Lung (tissue), 12 donors: Measurements from ENCODE around the gene GALK2. TPM values are rescaled to one million over a fixed set of nuclear protein-coding genes. Genes with fewer than 3 reads are reported as not detected.

Experiments
- ATAC-seq: fragments of 200-7000 bp; cut with Tn5 transposase; one replicate; pipeline ENCODE4 v1.9.1; 2020; ENCODE audit warnings: moderate number of reproducible peaks; ENCODE audit not compliant: insufficient read depth, low FRiP score
- DNase-seq, 3 donors: peaks; one replicate each; pipeline ENCODE4 v3.0.0-alpha.2; 2013 to 2017
- H3K27ac ChIP-seq, 2 donors: one replicate each; pipeline ENCODE4 v1.5.1; 2013; ENCODE audit warnings: mild to moderate bottlenecking in 2 of 2, moderate library complexity in 2 of 2, control low read depth in 1 of 2, inconsistent platforms in 1 of 2, low read depth in 1 of 2, low read length in 1 of 2
- H3K27me3 ChIP-seq, 3 donors: one replicate each; pipeline ENCODE4 v1.5.1; 2013; ENCODE audit warnings: low read length in 2 of 3; ENCODE audit not compliant: control insufficient read depth in 3 of 3, insufficient read depth in 3 of 3
- H3K36me3 ChIP-seq, 4 donors: one replicate each; pipeline ENCODE4 v1.5.1; 2013; ENCODE audit warnings: low read length in 4 of 4, mild to moderate bottlenecking in 1 of 4, moderate library complexity in 1 of 4; ENCODE audit not compliant: control insufficient read depth in 4 of 4, insufficient read depth in 4 of 4
- H3K4me1 ChIP-seq, 5 donors: one replicate each; pipeline ENCODE4 v1.5.1; 2013; ENCODE audit warnings: low read length in 5 of 5, mild to moderate bottlenecking in 2 of 5, moderate library complexity in 1 of 5; ENCODE audit not compliant: control insufficient read depth in 5 of 5, insufficient read depth in 5 of 5
- H3K4me3 ChIP-seq: one replicate; pipeline ENCODE4 v1.5.1; 2013; ENCODE audit warnings: mild to moderate bottlenecking, control low read depth, moderate library complexity
- H3K9ac ChIP-seq, 2 donors: one replicate each; pipeline ENCODE4 v1.5.1; 2013; ENCODE audit warnings: low read length in 2 of 2, control low read depth in 1 of 2; ENCODE audit not compliant: insufficient read depth in 1 of 2
- H3K9me3 ChIP-seq, 4 donors: one replicate each; pipeline ENCODE4 v1.5.1; 2013; ENCODE audit warnings: low read length in 3 of 4, mild to moderate bottlenecking in 1 of 4, moderate library complexity in 1 of 4; ENCODE audit not compliant: control insufficient read depth in 4 of 4, insufficient read depth in 3 of 4
- WGBS, 2 donors: extraction: QIAGEN DNeasy Blood & Tissue Kit; methylation state at CpG; one replicate each; pipeline ENCODE4 v1.1.7; 2013; 5-methylcytosine and 5-hydroxymethylcytosine counted together
- polyA plus RNA-seq, 2 donors: library from polyadenylated mRNA; stranded (reverse); fragments of 200-250 nt; gene quantifications; one replicate each; pipeline ENCODE4 v1.2.1, GENCODE V29; 2013
- total RNA-seq, 2 donors: library from RNA; depleted of rRNA in 1 of 2; stranded (reverse); fragments of >200 nt in 1 of 2; gene quantifications; one replicate each; pipeline ENCODE4 v1.2.1, GENCODE V29; 2014 to 2021
- TF ChIP-seq, protein P1 (sequence below): IDR thresholded peaks from 2 replicates; pipeline ENCODE4 v1.5.1; 2012; ENCODE audit warnings: mild to moderate bottlenecking; ENCODE audit errors: control extremely low read depth, extremely low read depth
- donor health status: control.
- donor health status: control.
- donor health status: Bipolar disorder and iron deficiency.
- donor health status: healthy.
- donor health status: DM: yes; HTN: yes; CAD: no.

Gene GALK2
- total and polyA plus RNA-seq, 4 donors: 12.4 to 44.8 (median 34.0) TPM

DNA sequence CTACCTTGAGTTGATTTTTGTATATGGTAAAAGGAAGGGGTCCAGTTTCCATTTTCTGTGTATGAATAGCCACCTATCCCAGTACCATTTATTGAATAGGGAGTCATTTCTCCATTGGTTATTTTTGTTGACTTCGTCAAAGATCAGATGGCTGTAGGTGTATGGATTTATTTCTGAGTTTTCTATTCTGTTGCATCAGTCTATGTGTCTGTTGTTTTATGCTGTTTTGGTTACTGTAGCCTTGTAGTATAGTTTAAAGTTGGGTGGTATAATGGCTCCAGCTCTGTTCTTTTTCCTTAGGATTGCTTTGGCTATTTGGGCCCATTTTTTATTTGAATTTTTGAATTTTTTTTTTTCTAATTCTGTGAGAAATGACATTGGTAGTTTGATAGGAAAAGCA, 127.5 kb downstream of the GALK2 start:
- no peaks in the 10 kb centered on the region for H3K27me3 ChIP-seq
- H3K9me3 ChIP-seq: no peaks in the 10 kb centered on the region
- peaks cover 0 to 6% (median 5%) of the 10 kb centered on the region in 4 donors for H3K36me3 ChIP-seq
- 97 to 99% methylated on average over 1 of the region's 1 CpG for WGBS, 2 donors
- no peak overlapping the region for H3K4me3 ChIP-seq
- TF ChIP-seq, protein P1, sequence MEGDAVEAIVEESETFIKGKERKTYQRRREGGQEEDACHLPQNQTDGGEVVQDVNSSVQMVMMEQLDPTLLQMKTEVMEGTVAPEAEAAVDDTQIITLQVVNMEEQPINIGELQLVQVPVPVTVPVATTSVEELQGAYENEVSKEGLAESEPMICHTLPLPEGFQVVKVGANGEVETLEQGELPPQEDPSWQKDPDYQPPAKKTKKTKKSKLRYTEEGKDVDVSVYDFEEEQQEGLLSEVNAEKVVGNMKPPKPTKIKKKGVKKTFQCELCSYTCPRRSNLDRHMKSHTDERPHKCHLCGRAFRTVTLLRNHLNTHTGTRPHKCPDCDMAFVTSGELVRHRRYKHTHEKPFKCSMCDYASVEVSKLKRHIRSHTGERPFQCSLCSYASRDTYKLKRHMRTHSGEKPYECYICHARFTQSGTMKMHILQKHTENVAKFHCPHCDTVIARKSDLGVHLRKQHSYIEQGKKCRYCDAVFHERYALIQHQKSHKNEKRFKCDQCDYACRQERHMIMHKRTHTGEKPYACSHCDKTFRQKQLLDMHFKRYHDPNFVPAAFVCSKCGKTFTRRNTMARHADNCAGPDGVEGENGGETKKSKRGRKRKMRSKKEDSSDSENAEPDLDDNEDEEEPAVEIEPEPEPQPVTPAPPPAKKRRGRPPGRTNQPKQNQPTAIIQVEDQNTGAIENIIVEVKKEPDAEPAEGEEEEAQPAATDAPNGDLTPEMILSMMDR: no peak
- DNase-seq: no peak
- H3K27ac ChIP-seq: no peak overlapping the region
- ATAC-seq: no peak
- no peaks in the 10 kb centered on the region for H3K4me1 ChIP-seq
- H3K9ac ChIP-seq: no peak overlapping the region

DNA sequence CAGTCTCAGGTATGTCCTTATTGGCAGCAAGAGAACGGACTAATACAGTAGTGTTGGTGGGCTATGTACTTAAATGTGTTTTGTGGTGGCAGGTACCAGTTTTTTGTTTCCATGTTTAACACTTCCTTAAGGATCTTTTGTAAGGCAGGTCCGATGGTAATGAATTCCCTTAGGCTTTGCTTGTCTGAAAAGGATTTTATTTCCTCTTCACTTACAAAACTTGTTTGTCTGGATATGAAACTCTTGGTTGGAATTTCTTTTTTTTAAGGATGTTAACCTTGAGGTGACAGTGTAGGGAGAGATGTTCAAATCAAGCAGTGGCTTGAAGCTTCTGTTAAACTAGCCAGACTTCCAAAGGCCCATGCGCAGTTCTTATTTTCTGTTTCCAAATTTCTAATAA, 130.8 kb downstream of the GALK2 start:
- peaks cover 7 to 11% (median 8%) of the 10 kb centered on the region in 4 donors for H3K36me3 ChIP-seq
- TF ChIP-seq, protein P1: no peak
- no peak overlapping the region for H3K9ac ChIP-seq
- peaks cover 0 to 1% (median 0%) of the 10 kb centered on the region in 4 donors for H3K9me3 ChIP-seq
- no peak for ATAC-seq
- no peaks in the 10 kb centered on the region for H3K27me3 ChIP-seq
- WGBS, 2 donors: 94 to 97% methylated on average over 3 of the region's 3 CpGs
- H3K27ac ChIP-seq: no peak overlapping the region
- H3K4me1 ChIP-seq: no peaks in the 10 kb centered on the region
- DNase-seq: no peak
- H3K4me3 ChIP-seq: no peak overlapping the region

DNA sequence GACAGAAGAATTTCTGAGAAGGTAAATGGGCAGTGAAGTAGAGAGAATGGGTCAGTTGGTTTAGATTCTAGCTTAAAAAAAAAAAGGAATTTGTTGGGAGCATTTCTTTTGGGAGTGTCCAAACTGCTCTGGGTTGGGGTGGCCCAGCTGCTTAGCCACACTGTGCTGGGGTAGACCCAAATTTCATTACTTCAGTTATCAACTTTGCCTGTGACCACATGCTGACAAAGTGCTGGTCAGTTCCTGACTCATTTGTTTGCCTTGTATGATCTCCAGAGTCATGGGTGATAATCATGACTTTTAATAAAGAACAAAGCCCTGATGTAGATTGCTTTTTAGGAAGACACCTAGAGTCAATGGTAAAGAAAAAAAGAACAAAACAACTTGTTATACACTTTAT, 131.5 kb downstream of the GALK2 start:
- no peak overlapping the region for H3K4me3 ChIP-seq
- no peak for DNase-seq
- no peak overlapping the region for H3K9ac ChIP-seq
- H3K4me1 ChIP-seq: no peaks in the 10 kb centered on the region
- no peak overlapping the region for H3K27ac ChIP-seq
- H3K27me3 ChIP-seq: no peaks in the 10 kb centered on the region
- peaks cover 0 to 1% (median 0%) of the 10 kb centered on the region in 4 donors for H3K9me3 ChIP-seq
- no peak for ATAC-seq
- TF ChIP-seq, protein P1: no peak
- H3K36me3 ChIP-seq: peaks cover 6 to 11% (median 9%) of the 10 kb centered on the region in 4 donors

DNA sequence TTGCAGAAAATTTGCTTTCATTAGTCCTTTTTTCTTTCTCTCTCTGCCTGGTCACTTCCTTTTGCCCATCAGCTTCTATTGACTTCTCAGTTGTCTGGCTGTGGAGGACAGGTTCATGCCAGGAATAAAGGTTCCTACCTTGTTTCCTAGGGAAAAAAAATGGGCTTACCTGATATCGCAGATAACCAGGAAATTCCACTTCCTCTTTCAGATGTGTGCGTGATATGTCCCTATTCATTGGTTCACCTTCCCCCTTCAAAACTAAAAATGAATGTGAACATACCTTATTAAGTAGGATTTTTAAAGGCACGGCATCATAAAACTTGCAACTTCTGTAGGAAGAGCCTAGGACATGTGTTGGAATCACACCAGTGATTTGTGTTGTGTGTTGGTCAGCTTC, 133.0 kb downstream of the GALK2 start:
- Histone ChIP-seq H3K9me3 (peaks cover 0 to 1% (median 0%) of the 10 kb centered on the region in 4 donors), H3K36me3 (peaks cover 6 to 11% (median 9%) of the 10 kb centered on the region in 4 donors), H3K9ac (no peak overlapping the region), H3K27me3 (no peaks in the 10 kb centered on the region), H3K4me1 (no peaks in the 10 kb centered on the region), H3K4me3 (no peak overlapping the region), H3K27ac (no peak overlapping the region)
- ATAC-seq (no peak), DNase-seq (no peak)
- TF ChIP-seq, protein P1: no peak
- 71 to 80% methylated on average over 3 of the region's 3 CpGs for WGBS, 2 donors
